ENCODE data around the gene ACAP2.
"Not testable (repeated sequence)": the region's sequence is repeated elsewhere in the genome, so short reads cannot be mapped to it uniquely, and the experiment has no call there.

The ACAP2 gene

DNA sequence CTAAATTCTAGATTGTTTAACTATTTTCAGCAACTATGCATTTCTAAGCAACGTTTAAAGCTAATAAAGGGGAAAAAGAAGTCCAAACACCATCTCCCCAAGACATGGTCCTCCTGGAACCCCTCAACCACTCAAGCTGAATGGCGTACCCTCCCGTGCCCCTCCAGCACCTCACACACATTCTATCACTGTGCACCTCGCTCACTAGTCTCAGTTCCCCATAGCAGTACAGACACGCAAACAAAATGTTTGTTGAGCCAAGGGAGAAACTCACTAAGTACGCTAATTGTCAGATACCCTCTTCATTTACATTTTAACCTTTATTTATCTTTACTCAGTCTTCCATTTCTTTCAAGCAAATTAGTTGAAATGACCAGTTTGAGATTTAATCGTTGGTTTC is 48.8 kb downstream of the ACAP2 start:
- in situ Hi-C loops (cut with MboI; ENCODE audit: low sequenced_read_pairs) = no loop called here

DNA sequence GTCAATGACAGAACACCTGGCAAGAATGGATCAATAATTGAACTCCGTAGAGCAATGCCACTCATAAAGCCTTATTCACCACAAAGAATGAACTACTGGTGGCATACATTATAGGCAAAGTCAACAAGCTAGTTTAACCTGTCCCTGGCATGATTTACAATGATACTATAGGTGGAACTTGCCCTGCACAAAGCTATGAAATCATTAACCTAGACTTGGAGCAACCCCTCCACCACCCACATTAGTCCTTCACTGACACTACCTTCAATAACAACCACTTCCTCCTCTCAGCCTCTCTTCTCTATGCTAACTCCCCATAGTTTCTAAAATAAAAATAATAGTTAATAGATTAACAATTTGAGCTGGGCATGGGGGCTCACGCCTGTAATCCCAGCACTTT is 54.4 kb downstream of the ACAP2 start:
- in situ Hi-C loops (cut with MboI; ENCODE audit: low sequenced_read_pairs) = no loop called here

DNA sequence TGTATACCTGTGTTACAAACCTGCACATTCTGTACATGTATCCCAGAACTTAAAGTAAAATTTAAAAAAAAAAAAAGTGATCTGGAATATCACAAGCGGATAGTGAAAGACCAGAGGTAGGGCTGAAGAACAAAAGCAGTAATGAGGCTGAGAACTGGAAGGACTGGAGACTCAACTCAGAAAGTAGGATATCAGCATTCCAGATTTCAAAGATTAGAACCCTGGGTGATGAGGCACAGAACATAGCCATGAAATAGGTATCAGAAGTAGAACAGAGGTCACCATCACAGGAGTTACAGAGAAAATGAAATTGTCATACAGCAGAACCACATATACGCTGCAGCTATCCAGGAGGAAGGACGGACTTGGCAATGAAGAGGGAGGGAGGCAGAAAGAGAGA is 56.1 kb downstream of the ACAP2 start:
- in situ Hi-C loops (cut with MboI; ENCODE audit: low sequenced_read_pairs) = no loop called here

DNA sequence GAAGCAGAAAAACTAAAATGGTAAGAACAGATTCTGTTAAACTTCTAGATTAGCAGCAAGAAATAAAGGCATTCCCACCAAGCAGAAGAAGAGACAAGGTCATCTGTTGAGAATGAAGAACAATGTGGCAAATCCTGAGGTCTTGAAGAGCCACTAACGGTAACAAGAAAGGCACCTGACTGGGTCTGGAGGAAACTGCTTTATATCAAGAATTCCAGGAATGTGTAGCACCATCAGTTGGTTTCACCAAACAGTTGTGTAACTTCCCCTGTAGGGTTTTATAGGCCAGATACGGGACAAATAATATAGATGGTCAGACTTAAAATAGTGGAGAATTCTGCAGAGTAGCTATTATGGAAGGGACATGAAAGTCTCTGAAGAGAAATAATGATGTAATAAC is 57.3 kb downstream of the ACAP2 start:
- in situ Hi-C loops (cut with MboI; ENCODE audit: low sequenced_read_pairs) = no loop called here

DNA sequence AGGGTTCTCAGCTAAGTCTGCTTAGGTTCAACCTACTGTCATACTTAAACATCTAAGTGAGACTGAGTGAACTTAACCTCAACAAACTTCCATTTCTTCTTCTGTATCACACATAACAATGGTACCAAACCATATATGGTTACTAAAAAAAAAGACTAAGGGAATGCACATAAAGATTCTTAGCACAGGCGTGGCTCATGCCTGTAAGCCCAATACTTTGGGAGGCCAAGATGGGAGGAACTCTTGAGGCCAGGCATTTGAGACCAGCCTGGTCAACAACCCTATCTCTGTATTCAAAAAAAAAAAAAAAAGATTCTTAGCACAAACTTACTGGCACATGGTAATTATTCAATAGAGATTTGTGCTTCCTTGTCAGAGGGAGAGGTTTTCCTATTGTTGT is 57.9 kb downstream of the ACAP2 start:
- in situ Hi-C loops (cut with MboI; ENCODE audit: low sequenced_read_pairs) = no loop called here

DNA sequence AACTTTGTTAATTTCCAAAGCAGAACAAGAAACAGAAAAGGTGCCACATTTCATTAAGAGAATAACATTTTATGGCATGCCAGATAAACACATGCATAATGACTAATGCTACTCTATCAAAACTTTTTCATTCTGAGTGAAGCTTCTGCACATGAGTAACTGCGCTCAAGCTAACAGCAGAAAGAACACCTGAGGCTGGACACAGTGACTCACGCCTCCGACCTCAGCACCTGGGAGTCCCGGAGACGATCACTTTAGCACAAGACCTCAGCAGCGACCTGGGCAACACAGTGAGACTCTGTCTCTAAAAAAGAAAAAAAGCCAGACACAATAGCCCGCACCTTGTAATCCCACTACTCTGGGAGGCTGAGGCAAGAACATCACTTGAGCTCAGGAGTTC is 70.6 kb downstream of the ACAP2 start:
- in situ Hi-C loops (cut with MboI; ENCODE audit: low sequenced_read_pairs) = no loop called here

DNA sequence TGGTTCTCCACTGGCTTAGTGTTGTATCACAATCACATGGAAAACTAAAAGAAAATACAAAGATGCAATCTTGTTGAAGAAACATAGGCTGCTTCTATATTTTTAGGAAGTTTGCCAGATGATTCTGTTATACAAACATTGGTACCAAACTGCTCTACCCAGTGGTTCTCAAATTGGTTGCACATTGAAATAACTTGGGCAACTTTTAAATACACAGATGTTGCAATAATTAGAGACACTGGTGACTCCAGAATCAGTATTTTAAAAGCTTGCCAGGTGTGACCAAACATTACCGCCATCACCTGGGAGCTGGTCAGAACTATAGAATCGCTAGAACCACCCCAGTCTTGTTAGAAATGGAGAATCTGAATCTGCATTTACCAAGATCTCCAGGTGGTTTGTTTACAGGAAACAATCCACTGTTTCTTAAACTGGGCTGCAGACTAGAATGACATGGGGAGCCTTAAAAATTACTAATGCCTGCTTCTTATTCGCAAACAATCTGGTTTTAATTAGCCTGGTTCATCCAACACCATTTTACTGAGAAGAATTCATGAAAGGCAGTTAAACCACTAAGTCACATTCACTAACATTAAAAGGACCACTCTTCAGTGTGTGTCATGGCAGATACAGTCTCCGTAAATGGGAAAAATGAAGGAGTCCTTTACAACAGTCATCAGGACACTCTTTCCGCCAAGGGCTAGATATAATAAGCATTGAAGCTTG is 76.5 kb downstream of the ACAP2 start:
- in situ Hi-C loops (cut with MboI; ENCODE audit: low sequenced_read_pairs) = no loop called here

DNA sequence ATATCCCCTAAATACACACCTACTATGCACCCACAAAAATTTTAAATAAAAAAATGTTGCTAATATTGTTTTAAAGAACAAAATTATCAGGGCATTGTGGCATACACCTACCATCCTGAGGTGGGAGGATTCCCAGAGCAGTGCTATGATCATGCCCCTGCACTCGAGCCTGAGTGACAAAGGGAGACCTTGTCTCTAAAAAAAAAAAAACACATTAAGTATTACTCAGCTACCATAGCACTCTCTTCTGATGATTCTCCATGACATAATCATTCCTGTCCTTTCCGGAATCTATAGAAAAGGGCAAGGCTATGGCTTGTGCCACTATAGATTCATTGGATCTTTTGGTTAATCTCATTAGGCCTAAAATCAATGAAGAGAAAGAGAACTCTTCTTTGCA is 77.4 kb downstream of the ACAP2 start:
- in situ Hi-C loops (cut with MboI; ENCODE audit: low sequenced_read_pairs) = no loop called here

DNA sequence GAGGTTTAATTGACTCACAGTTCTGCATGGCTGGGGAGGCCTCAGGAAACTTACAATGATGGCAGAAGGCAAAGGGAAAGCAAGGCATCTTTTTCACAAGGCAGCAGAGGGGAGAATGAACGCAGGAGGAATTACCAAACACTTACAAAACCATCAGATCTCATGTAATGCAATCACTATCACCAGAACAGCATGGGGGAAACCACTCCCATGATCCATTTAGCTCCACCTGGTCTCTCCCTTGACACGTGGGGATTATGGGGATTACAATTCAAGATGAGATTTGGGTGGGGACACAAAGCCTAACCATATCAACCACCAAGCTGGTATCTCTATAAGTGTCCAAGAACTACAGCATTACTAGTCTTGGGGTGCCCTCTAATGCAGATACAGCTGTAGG is 85.0 kb downstream of the ACAP2 start:
- in situ Hi-C loops (cut with MboI; ENCODE audit: low sequenced_read_pairs) = not testable (repeated sequence)

DNA sequence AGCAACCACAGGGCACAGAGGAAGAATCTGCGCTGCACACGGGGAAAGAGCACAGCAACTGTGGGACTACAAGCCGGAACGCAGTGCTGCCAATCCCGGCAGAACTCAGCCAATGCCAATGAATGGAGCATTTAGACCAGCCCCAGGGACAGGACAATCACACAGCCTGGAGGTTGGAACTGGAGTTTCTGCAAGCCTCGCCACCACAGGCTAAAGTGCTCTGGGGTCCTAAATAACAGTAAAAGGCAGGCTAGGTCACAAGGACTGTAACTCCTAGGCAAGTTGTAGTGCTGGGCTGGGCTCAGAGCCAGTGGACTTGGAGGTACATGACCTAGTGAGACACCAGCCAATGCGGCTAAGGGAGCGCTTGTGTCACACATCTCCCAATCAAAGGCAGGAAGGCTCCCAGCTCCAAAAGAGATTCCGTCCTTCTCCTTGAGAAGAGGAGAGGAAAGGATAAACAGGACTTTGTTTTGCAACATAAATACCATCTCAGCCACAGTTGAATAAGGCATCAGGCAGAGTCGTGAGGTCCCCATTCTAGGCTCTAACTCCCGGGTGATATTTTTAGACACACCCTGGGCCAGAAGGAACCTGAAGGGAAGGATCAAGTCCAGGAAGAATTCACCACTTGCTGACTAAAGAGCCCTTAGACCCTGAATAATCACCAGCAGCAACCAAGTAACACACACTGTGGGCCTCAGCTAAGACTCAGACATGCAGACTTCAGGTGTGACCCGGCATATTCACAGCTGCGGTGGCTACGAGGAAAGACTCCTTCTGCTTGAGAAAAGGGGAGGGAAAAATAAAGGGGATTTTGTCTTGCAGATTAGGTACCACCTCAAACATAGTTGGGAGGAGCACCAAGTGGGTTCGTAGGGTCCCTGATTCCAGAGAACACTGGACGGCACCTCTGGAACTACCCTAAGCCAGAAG is 86.4 kb downstream of the ACAP2 start:
- in situ Hi-C loops (cut with MboI; ENCODE audit: low sequenced_read_pairs) = no loop called here

DNA sequence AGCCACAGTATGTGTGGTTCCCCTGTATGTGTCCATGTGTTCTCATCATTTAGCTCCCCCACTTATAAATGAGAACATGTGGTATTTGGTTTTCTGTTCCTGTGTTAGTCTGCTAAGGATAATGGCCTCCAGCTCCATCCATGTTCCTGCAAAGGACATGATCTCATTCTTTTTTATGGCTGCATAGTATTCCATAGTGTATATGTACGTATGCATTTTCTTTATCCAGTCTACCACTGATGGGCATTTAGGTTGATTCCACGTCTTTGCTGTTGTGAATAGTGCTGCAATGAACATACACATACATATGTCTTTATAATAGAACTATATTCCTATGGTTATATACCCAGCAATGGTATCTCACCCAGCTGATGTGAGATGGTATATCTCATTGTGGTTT is 88.8 kb downstream of the ACAP2 start:
- in situ Hi-C loops (cut with MboI; ENCODE audit: low sequenced_read_pairs) = not testable (repeated sequence)

DNA sequence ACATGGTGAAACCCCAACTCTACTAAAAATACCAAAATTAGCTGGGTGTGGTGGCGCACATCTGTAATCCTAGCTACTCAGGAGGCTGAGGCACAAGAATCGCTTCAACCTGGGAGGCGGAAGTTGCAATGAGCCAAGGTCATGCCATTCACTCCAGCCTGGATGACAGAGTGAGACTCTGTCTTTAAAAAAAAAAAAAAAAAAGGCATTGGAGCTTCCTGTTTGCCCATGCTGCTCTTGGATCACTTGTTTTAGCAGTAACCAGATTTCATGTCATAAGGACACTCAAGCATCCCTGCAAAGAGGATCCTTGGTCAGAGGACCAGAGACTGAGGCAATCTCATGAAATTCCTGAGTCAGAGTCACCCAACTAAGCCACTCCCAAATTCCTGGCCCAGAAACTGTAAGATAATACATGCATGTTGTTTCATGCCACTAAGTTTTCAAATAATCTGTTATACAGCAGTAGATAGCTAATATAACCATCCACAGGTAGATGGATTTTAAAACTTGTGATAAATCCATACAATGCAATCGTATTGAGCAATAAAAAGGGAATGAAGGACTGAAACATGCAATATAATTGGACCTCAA is 89.8 kb downstream of the ACAP2 start:
- in situ Hi-C loops (cut with MboI; ENCODE audit: low sequenced_read_pairs) = no loop called here

DNA sequence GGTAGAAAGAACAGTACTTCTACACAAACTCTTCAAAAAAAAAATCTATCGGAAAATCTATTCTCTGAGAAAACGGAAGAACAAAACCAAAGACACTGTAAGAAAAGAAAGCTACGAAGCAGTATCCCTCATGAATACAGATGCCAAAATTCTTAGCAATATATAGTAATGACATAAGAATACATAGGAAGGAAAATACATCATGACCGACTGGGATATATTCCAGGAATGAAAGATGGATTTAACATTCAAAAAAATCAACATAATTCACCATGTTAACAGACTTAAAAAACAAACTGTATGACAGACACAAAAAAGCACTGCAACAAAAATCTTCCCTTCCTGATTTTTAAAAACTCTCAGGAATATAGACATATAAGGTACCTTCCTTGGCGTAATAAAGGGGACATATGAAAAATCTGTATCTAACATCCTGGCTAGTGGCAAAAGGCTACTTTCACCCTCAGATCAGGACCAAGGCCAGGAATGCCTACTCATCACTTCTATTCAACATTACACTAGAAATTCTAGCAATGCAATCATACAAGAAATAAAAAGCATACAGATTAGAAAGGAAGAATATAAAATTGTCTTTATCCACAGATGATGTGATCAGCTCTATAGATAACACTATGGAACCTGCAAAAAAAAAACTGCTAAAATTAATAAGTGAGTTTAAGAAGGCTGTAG is 94.2 kb downstream of the ACAP2 start:
- in situ Hi-C loops (cut with MboI; ENCODE audit: low sequenced_read_pairs) = no loop called here

DNA sequence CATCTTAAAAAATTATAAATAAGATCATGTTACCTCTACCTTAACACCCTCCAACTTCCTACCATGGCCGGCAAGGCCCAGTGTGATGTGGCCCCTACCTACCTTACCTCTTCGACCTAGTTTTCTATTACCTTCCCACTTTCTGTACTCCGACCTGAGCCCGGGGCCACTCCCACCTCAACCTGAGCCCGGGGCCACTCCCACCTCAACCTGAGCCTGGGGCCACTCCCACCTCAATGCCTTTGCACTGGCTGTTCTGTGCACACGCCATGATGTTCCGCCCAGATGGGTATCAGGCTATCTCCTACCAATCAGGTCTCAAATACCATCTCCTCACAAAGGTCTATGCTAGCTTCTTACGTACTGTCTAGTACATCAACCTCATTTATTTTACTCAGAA is 105.1 kb downstream of the ACAP2 start:
- in situ Hi-C loops (cut with MboI; ENCODE audit: low sequenced_read_pairs) = no loop called here

DNA sequence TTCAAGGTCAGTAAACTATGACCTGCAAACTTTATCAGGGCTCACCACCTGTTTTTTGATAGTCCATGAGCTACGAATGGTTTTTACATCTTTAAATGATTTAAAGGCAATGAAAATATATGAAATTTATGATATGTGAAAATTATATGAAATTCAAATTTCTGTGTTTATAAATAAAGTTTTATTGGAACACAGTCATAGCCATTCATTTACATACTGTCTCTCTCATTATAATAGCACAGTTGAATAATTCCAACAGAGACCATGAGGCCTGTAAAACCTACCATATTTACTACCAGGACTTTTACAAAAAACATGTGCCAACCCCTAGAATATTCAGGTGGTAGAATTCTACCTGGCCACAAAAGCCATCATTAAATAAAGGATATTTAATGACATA is 107.9 kb downstream of the ACAP2 start:
- in situ Hi-C loops (cut with MboI; ENCODE audit: low sequenced_read_pairs) = no loop called here

DNA sequence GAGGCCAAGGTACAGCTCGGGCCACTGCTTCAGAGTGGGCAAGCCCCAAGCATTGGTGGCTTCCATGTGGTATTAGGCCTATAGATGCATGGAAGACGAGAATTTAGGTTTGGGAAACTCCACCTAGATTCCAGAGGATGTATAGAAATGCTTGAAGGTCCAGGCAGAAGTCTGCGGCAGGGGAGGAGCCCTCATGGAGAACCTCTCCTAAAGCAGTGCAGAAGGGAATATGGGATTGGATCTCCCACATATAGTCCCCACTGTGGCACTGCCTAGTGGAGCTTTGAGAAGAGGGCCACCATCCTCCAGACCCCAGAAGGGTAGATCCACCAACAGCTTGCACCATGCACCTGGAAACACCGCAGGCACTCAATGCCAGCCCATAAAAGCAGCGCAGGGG is 123.8 kb downstream of the ACAP2 start:
- in situ Hi-C loops (cut with MboI; ENCODE audit: low sequenced_read_pairs) = no loop called here

DNA sequence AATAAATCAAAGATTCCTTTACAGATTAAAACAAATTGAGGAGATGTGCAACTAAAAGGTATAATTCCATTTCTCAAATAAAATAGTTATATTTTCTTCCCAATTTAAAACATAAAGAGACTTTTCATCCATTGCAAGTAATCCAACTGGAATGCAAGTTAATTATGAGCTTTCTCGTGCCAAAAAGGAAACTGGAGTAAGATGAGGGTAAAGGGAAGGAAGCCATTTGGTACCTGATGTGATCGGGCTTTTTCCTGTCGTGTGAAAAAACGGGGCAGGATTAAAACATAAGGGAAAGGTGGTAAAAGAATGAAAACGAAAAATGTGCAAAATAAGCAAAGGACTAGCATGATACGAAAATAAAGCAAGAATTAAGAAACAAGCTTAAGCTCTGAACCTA is 130.1 kb downstream of the ACAP2 start:
- in situ Hi-C loops (cut with MboI; ENCODE audit: low sequenced_read_pairs) = no loop called here

DNA sequence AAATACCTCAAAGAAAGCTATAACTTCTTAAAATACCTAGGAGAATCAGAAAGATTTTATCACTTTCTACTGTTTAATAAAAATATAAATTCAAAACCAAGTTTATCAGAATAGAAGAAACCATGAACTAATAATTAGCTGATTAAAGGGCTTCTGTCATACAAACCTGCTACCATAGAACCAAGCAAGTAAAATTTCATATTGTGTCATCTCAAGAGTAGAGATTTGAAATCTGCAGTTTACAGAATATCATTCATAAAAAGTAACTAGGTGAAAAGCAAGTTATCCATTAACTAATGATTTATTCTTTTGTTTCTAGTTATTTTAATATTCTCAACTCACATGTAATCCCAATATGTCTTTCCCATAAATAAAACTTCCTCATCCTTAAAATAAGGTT is 135.1 kb downstream of the ACAP2 start:
- in situ Hi-C loops (cut with MboI; ENCODE audit: low sequenced_read_pairs) = no loop called here

DNA sequence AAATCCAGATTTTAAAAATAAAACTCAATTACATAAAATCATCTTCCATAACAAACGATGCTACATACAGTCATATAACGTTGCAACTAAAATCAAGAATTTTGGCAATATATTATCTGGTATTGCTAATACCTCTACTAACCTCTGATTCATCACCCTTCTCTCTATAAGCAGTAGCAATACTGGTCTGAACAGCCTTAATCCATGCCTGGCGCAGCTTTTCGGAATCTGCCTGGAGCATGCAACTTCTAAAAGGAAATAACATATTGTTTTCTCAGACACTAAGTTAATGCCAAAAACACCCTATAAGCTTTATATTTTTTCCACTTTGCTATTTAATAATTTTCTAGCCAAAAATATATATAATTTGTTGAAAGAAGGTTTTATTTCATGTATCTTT is 136.5 kb downstream of the ACAP2 start:
- in situ Hi-C loops (cut with MboI; ENCODE audit: low sequenced_read_pairs) = no loop called here

DNA sequence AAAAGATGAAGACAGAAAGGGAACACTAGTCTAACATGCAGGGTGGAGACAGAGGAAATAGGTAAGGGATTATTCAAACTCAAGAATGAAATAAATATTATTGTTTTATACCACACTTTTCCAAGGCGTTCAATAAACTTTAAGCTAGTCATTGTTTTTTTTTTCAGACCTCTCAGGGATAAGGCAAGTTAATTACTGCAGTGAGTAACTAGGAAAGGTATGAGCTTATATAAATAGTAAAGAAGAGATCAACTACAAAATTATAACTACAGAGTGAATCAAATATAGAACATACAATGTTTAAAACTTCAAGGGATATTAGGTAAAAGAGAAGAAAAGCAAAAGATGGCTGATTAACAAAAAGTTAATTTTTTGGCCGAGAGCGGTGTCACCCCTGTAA is 140.4 kb downstream of the ACAP2 start:
- in situ Hi-C loops (cut with MboI; ENCODE audit: low sequenced_read_pairs) = no loop called here

DNA sequence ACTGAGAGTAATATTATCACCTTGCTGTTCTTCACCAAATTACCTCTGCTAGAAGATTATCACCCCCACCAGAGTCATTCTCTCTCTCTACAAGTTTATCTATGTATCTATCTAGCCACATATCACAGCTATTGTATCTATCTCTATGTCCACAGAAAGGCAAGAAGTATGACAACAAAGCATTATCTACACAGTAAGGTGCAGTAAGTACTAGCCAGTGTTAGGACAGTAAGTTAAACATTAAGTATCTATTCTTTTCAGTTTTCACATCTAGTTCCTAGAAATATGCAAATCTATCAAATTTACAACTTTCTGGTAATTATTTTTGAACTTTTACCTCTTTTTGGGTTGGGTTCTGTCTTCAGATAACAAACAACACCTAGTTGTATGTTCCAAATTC is 145.4 kb downstream of the ACAP2 start:
- in situ Hi-C loops (cut with MboI; ENCODE audit: low sequenced_read_pairs) = no loop called here

Data from HL-60/S4 (cell line).